ENCODE measurements around the gene DDIT3.

Gene DDIT3

DNA sequence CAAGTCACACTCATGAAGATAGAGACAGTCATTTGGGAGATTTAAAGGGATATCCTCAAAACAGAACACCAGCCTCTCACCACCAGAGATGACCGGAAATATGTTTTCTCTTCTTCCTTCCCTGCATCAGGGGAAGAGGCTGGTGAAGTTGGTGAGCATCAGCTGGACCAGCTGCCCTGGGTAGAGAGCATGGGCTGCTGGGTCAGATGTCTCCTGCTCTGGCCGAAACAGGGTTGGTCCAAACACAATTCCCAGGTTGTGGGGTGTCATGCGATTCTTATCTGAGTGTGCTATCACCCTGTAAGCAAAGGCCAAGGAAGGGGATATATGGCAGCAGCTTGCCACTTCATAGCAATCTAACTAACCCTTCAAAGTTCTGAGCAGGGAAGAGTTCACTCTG is 47.9 kb downstream of the DDIT3 start:
- DNase-seq, result no peak
- Histone ChIP-seq H3K9me3 (no peaks in the 10 kb centered on the region), H3K27me3 (peaks cover 0 to 70% of the 10 kb centered on the region in 2 donors)

DNA sequence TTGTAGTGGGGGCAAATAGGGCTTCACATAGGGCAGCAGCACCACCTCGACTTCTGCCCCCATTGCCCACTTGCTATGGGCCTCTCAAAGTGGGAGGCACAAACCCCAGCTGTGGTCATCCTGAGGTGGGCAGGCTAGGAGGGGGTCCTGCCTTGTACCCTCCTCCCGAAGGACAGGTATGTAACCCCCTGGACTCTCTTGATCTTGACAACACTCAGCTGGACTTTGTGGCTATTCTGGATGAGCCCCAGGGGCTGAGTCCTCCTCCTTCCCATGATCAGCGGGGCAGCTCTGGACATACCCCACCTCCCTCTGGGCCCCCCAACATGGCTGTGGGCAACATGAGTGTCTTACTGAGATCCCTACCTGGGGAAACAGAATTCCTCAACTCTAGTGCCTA is 48.7 kb downstream of the DDIT3 start:
- Histone ChIP-seq H3K9me3 (no peaks in the 10 kb centered on the region), H3K27me3 (peaks cover 0 to 63% of the 10 kb centered on the region in 2 donors), H3K4me3 (no peak overlapping the region), H3K36me3 (no peaks in the 10 kb centered on the region), H3K27ac (no peak overlapping the region), H3K4me1 (peaks cover 0 to 19% (median 14%) of the 10 kb centered on the region in 4 donors)
- TF ChIP-seq, protein P1, sequence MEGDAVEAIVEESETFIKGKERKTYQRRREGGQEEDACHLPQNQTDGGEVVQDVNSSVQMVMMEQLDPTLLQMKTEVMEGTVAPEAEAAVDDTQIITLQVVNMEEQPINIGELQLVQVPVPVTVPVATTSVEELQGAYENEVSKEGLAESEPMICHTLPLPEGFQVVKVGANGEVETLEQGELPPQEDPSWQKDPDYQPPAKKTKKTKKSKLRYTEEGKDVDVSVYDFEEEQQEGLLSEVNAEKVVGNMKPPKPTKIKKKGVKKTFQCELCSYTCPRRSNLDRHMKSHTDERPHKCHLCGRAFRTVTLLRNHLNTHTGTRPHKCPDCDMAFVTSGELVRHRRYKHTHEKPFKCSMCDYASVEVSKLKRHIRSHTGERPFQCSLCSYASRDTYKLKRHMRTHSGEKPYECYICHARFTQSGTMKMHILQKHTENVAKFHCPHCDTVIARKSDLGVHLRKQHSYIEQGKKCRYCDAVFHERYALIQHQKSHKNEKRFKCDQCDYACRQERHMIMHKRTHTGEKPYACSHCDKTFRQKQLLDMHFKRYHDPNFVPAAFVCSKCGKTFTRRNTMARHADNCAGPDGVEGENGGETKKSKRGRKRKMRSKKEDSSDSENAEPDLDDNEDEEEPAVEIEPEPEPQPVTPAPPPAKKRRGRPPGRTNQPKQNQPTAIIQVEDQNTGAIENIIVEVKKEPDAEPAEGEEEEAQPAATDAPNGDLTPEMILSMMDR (IDR thresholded peaks at IDR 0.05), result no peak
- intact Hi-C loops (cut with DNase I; ENCODE audit: low total_unique reads), result no loop called here
- DNase-seq, result no peak

More for the DNA sequence above, 47.9 kb downstream of the DDIT3 start:
- H3K4me3 ChIP-seq, result no peak overlapping the region
- H3K36me3 ChIP-seq, result no peaks in the 10 kb centered on the region
- peaks cover 0 to 19% (median 14%) of the 10 kb centered on the region in 4 donors for H3K4me1 ChIP-seq
- TF ChIP-seq, protein P1 (IDR thresholded peaks at IDR 0.05), result no peak
- intact Hi-C loops (cut with DNase I; ENCODE audit: low total_unique reads), result no loop called here
- no peak overlapping the region for H3K27ac ChIP-seq

DNA sequence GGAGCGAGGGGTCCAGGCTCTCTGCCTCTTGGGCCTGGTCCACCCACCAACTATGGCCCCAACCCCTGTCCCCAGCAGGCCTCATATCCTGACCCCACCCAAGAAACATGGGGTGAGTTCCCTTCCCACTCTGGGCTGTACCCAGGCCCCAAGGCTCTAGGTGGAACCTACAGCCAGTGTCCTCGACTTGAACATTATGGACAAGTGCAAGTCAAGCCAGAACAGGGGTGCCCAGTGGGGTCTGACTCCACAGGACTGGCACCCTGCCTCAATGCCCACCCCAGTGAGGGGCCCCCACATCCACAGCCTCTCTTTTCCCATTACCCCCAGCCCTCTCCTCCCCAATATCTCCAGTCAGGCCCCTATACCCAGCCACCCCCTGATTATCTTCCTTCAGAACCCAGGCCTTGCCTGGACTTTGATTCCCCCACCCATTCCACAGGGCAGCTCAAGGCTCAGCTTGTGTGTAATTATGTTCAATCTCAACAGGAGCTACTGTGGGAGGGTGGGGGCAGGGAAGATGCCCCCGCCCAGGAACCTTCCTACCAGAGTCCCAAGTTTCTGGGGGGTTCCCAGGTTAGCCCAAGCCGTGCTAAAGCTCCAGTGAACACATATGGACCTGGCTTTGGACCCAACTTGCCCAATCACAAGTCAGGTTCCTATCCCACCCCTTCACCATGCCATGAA is 49.2 kb downstream of the DDIT3 start:
- Histone ChIP-seq H3K36me3 (no peaks in the 10 kb centered on the region), H3K27ac (no peak overlapping the region), H3K9me3 (no peaks in the 10 kb centered on the region), H3K27me3 (peaks cover 0 to 57% of the 10 kb centered on the region in 2 donors), H3K4me3 (no peak overlapping the region), H3K4me1 (peaks cover 0 to 16% (median 12%) of the 10 kb centered on the region in 4 donors)
- TF ChIP-seq, protein P1 (IDR thresholded peaks at IDR 0.05), result no peak
- intact Hi-C loops (cut with DNase I; ENCODE audit: low total_unique reads), result no loop called here
- DNase-seq, result no peak

DNA sequence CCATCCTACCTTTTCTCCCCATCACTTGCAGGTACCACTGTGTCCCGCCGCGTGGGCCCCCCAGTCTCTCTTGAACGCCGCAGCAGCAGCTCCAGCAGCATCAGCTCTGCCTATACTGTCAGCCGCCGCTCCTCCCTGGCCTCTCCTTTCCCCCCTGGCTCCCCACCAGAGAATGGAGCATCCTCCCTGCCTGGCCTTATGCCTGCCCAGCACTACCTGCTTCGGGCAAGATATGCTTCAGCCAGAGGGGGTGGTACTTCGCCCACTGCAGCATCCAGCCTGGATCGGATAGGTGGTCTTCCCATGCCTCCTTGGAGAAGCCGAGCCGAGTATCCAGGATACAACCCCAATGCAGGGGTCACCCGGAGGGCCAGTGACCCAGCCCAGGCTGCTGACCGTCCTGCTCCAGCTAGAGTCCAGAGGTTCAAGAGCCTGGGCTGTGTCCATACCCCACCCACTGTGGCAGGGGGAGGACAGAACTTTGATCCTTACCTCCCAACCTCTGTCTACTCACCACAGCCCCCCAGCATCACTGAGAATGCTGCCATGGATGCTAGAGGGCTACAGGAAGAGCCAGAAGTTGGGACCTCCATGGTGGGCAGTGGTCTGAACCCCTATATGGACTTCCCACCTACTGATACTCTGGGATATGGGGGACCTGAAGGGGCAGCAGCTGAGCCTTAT is 49.9 kb downstream of the DDIT3 start:
- Histone ChIP-seq H3K27me3 (peaks cover 0 to 51% of the 10 kb centered on the region in 2 donors), H3K4me1 (peaks cover 0 to 9% (median 6%) of the 10 kb centered on the region in 4 donors), H3K36me3 (no peaks in the 10 kb centered on the region), H3K27ac (no peak overlapping the region), H3K4me3 (no peak overlapping the region), H3K9me3 (no peaks in the 10 kb centered on the region)
- TF ChIP-seq, protein P1 (IDR thresholded peaks at IDR 0.05), result no peak
- intact Hi-C loops (cut with DNase I; ENCODE audit: low total_unique reads), result no loop called here
- DNase-seq, result no peak

DNA sequence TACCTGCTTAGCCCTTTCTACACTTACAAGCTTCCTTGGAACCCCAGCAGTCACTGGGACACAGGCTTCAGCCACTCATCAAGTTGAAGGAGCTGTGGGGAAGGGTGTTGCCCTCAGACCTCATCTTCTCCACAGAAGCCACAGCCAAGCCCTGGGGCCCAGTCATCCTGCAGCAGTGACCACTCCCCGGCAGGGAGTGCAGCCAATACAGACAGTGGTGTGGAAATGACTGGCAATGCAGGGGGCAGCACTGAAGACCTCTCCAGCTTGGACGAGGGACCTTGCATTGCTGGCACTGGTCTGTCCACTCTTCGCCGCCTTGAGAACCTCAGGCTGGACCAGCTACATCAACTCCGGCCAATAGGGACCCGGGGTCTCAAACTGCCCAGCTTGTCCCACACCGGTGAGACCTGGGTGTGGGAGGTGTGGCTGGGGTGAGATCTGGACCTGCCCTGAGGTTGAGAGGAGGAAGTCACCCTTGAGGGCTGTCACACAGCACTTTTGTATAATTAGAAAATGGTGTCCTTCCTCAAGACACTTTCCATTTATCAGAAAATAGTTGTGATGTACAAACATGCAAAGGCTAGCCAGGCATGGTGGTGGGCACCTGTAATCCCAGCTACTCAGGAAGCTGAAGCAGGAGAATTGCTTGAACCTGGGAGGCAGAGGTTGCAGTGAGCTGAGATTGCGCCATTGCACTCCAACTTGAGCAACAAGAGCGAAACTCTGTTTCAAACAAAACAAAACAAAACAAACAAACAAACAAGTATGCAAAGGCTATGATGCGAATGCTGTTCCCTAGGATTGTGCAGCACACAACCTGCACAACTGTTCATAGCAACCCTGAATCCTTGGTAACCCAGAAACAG is 50.8 kb downstream of the DDIT3 start:
- no peak for DNase-seq
- Histone ChIP-seq H3K27ac (no peak overlapping the region), H3K27me3 (peaks cover 0 to 42% of the 10 kb centered on the region in 2 donors), H3K4me3 (no peak overlapping the region), H3K4me1 (peaks cover 0 to under 1% (median 0%) of the 10 kb centered on the region in 4 donors), H3K9me3 (no peaks in the 10 kb centered on the region), H3K36me3 (no peaks in the 10 kb centered on the region)
- intact Hi-C loops (cut with DNase I; ENCODE audit: low total_unique reads), result no loop called here
- TF ChIP-seq, protein P1 (IDR thresholded peaks at IDR 0.05), result no peak

Measured in tibial artery (tissue), 4 donors.